H1 (cell line): ENCODE measurements around the gene TRPT1. TPM values are rescaled to one million over a fixed set of nuclear protein-coding genes. Genes with fewer than 3 reads are reported as not detected.
A peak's percentile ranks its signal among the peaks of the same experiment; 100 is the strongest.

Experiments
- CTCF ChIA-PET: fragments of 300-600 bp; sonication (Branson Sonifier 250); formaldehyde crosslinking; loops from one replicate; lab custom pipeline; 2021; ENCODE audit not compliant: partially characterized antibody; lab: Charles Lee
- POLR2A ChIA-PET: fragments of 300-600 bp; sonication (Branson Sonifier 250); formaldehyde crosslinking; loops from one replicate; lab custom pipeline; 2021; ENCODE audit warnings: inconsistent platforms; ENCODE audit not compliant: partially characterized antibody; lab: Charles Lee
- DNase-seq, 2 experiments: peaks; one replicate each; pipeline versions ENCODE4 v3.0.0 to v3.0.0-alpha.2; 2010 to 2022; ENCODE audit warnings: low spot score in 2 of 2, low read depth in 1 of 2, mixed read lengths in 1 of 2
- FAIRE-seq: peaks from 2 replicates; lab custom pipeline; 2011; peaks lifted over from hg19 to GRCh38; lab: Jason Lieb, UNC
- H2AFZ ChIP-seq: 2 replicates; pipeline ENCODE4 v1.8.1; 2012; ENCODE audit warnings: low read length, inconsistent platforms
- H2AK5ac ChIP-seq: 2 replicates; pipeline ENCODE4 v1.6.1; 2013; ENCODE audit warnings: low read depth, low read length
- H2BK120ac ChIP-seq: replicated peaks from 2 replicates; pipeline ENCODE3; 2013; ENCODE audit warnings: low read depth, low read length, inconsistent platforms
- H2BK12ac ChIP-seq: 2 replicates; pipeline ENCODE4 v1.6.1; 2013; ENCODE audit warnings: low read depth, low read length
- H2BK15ac ChIP-seq: 2 replicates; pipeline ENCODE4 v1.6.1; 2013; ENCODE audit warnings: low read length
- H2BK20ac ChIP-seq: 2 replicates; pipeline ENCODE4 v1.6.1; 2013; ENCODE audit warnings: low read length
- H2BK5ac ChIP-seq: 2 replicates; pipeline ENCODE4 v1.6.1; 2013; ENCODE audit warnings: low read depth, low read length
- H3K14ac ChIP-seq: 2 replicates; pipeline ENCODE4 v1.6.1; 2013; ENCODE audit warnings: inconsistent platforms; ENCODE audit not compliant: insufficient read length
- H3K18ac ChIP-seq: 2 replicates; pipeline ENCODE4 v1.6.1; 2013; ENCODE audit warnings: low read length; ENCODE audit errors: extremely low read depth
- H3K23ac ChIP-seq: 2 replicates; pipeline ENCODE4 v1.6.1; 2013; ENCODE audit warnings: inconsistent platforms; ENCODE audit not compliant: insufficient read length
- H3K23me2 ChIP-seq: 2 replicates; pipeline ENCODE4 v1.6.1; 2013; ENCODE audit warnings: low read depth, low read length
- H3K27ac ChIP-seq: 2 replicates; pipeline ENCODE4 v1.6.1; 2011; ENCODE audit warnings: low read depth, low read length, inconsistent platforms
- H3K27me3 ChIP-seq, 4 experiments: replicated peaks in 1 of 4; 1 replicate in 1 of 4; 2 replicates in 3 of 4; pipeline versions ENCODE4 v1.6.1 to v1.8.1; 2011 to 2013; ENCODE audit warnings: low read length in 3 of 4, mild to moderate bottlenecking in 3 of 4, inconsistent platforms in 2 of 4, mixed read lengths in 2 of 4, moderate library complexity in 1 of 4; ENCODE audit not compliant: control insufficient read depth in 3 of 4, insufficient read depth in 3 of 4; ENCODE audit errors: extremely low read depth in 1 of 4
- H3K36me3 ChIP-seq, 4 experiments: 2 replicates each; pipeline versions ENCODE4 v1.6.1 to v1.8.1; 2011 to 2013; ENCODE audit warnings: mild to moderate bottlenecking in 4 of 4, low read length in 3 of 4, moderate library complexity in 2 of 4, control low read depth in 1 of 4, inconsistent platforms in 1 of 4; ENCODE audit not compliant: insufficient read depth in 4 of 4, control insufficient read depth in 2 of 4
- H3K4ac ChIP-seq: replicated peaks from 2 replicates; pipeline ENCODE3; 2013; ENCODE audit warnings: low read length, low read depth, mixed read lengths, inconsistent platforms; ENCODE audit not compliant: insufficient read length
- H3K4me1 ChIP-seq, 4 experiments: replicated peaks in 1 of 4; 1 replicate in 1 of 4; 2 replicates in 3 of 4; pipeline versions ENCODE4 v1.6.1 to v1.8.1; 2011 to 2013; ENCODE audit warnings: low read length in 3 of 4, inconsistent platforms in 2 of 4, mixed read lengths in 1 of 4; ENCODE audit not compliant: insufficient read depth in 4 of 4, control insufficient read depth in 3 of 4
- H3K4me2 ChIP-seq, 2 experiments: 2 replicates each; pipeline versions ENCODE4 v1.6.1 to v1.8.1; 2011 to 2013; ENCODE audit warnings: low read depth in 2 of 2, low read length in 2 of 2, control low read depth in 1 of 2, inconsistent platforms in 1 of 2, mild to moderate bottlenecking in 1 of 2; ENCODE audit not compliant: insufficient read depth in 1 of 2
- H3K4me3 ChIP-seq, 4 experiments: fragments of 200-600, 300-600 bp in 1 of 4; sonication (generic), shearing (Covaris generic), sonication (Bioruptor Twin) in 1 of 4; 2 replicates each; pipeline versions ENCODE4 v1.5.1 to v1.8.1; 2011 to 2016; ENCODE audit warnings: low read length in 4 of 4, low read depth in 3 of 4, control low read depth in 2 of 4, inconsistent platforms in 2 of 4, mild to moderate bottlenecking in 2 of 4, mixed read lengths in 1 of 4, moderate library complexity in 1 of 4; ENCODE audit not compliant: insufficient read depth in 2 of 4; ENCODE audit errors: extremely low read depth in 1 of 4
- H3K56ac ChIP-seq: replicated peaks from 2 replicates; pipeline ENCODE3; 2013; ENCODE audit warnings: low read depth, mild to moderate bottlenecking, mixed read lengths, low read length, inconsistent platforms; ENCODE audit not compliant: insufficient read length
- H3K79me1 ChIP-seq: 2 replicates; pipeline ENCODE4 v1.6.1; 2013; ENCODE audit warnings: low read depth, low read length, control low read depth
- H3K79me2 ChIP-seq, 2 experiments: 2 replicates each; pipeline versions ENCODE4 v1.6.1 to v1.8.1; 2012 to 2013; ENCODE audit warnings: low read length in 2 of 2, mild to moderate bottlenecking in 2 of 2, inconsistent platforms in 1 of 2; ENCODE audit not compliant: insufficient read depth in 2 of 2, control insufficient read depth in 1 of 2
- H3K9ac ChIP-seq, 4 experiments: replicated peaks in 1 of 4; 1 replicate in 1 of 4; 2 replicates in 3 of 4; pipeline versions ENCODE4 v1.6.1 to v1.8.1; 2011 to 2013; ENCODE audit warnings: low read depth in 3 of 4, low read length in 3 of 4, control low read depth in 2 of 4, mild to moderate bottlenecking in 2 of 4, moderate library complexity in 2 of 4, inconsistent platforms in 1 of 4; ENCODE audit errors: extremely low read depth in 1 of 4
- H3K9me3 ChIP-seq, 2 experiments: 2 replicates each; pipeline versions ENCODE4 v1.6.1 to v1.8.1; 2012 to 2013; ENCODE audit warnings: mild to moderate bottlenecking in 2 of 2, moderate library complexity in 2 of 2, control low read depth in 1 of 2, inconsistent platforms in 1 of 2, low read depth in 1 of 2, low read length in 1 of 2, mixed read lengths in 1 of 2; ENCODE audit not compliant: insufficient read depth in 2 of 2
- H4K20me1 ChIP-seq, 2 experiments: replicated peaks in 1 of 2; 2 replicates each; pipeline versions ENCODE3 to v1.8.1; 2011 to 2013; ENCODE audit warnings: inconsistent platforms in 2 of 2, low read length in 2 of 2, mild to moderate bottlenecking in 1 of 2; ENCODE audit not compliant: insufficient read depth in 2 of 2, control insufficient read depth in 1 of 2
- H4K5ac ChIP-seq: 2 replicates; pipeline ENCODE4 v1.6.1; 2013; ENCODE audit warnings: low read length, low read depth, mixed read lengths, inconsistent platforms; ENCODE audit not compliant: insufficient read length
- H4K8ac ChIP-seq: 2 replicates; pipeline ENCODE4 v1.8.0; 2013; ENCODE audit warnings: mild to moderate bottlenecking, moderate library complexity, low read length, inconsistent platforms; ENCODE audit not compliant: insufficient read depth; ENCODE audit errors: extremely low read depth
- H4K91ac ChIP-seq: replicated peaks from 2 replicates; pipeline ENCODE3; 2013; ENCODE audit warnings: low read length, mixed read lengths, inconsistent platforms; ENCODE audit not compliant: insufficient read length
- CREB1 ChIP-seq: IDR thresholded peaks from 2 replicates; pipeline ENCODE4 v1.6.1; 2012; ENCODE audit warnings: inconsistent platforms
- EGR1 ChIP-seq: IDR thresholded peaks from 2 replicates; pipeline ENCODE4 v1.6.1; 2011; ENCODE audit warnings: low read depth, low read length, borderline replicate concordance
- EZH2 ChIP-seq: fragments of 200-600 bp; sonication (generic); IDR thresholded peaks from 2 replicates; pipeline ENCODE4 v1.7.1; 2012; ENCODE audit warnings: low read depth, mild to moderate bottlenecking, moderate library complexity, low read length, inconsistent platforms; ENCODE audit not compliant: severe bottlenecking
- KDM4A ChIP-seq: IDR thresholded peaks from one replicate; pipeline ENCODE4 v1.7.1; 2012; ENCODE audit warnings: low read depth, mild to moderate bottlenecking, moderate library complexity, low read length, inconsistent platforms; ENCODE audit not compliant: severe bottlenecking
- POU5F1 ChIP-seq: IDR thresholded peaks from 2 replicates; pipeline ENCODE4 v1.6.1; 2011; ENCODE audit warnings: low read depth, mild to moderate bottlenecking, low read length, moderate library complexity
- WGBS, 2 experiments: shearing (Covaris generic) in 1 of 2; methylation state at CpG; one replicate each; pipeline versions ENCODE4 v1.1.6 to v1.1.7; 2013 to 2015; ENCODE audit warnings: low lambda C conversion rate in 2 of 2, mixed read lengths in 2 of 2, inconsistent platforms in 1 of 2, low coverage in 1 of 2, missing lambda C conversion rate in 1 of 2; ENCODE audit not compliant: insufficient replicate concordance in 2 of 2, insufficient coverage in 1 of 2, insufficient read length in 1 of 2; ENCODE audit errors: extremely low coverage in 1 of 2, missing lambda C conversion rate in 1 of 2; 5-methylcytosine and 5-hydroxymethylcytosine counted together
- polyA plus RNA-seq, 7 experiments: library from polyadenylated mRNA; depleted of rRNA in 3 of 7; stranded (reverse) in 5 of 7; unstranded in 2 of 7; fragments of >200 nt in 5 of 7; fragments of 200-250 nt in 2 of 7; gene quantifications; 1 replicate in 5 of 7; 2 replicates in 1 of 7; 4 replicates in 1 of 7; pipeline versions ENCODE4 v1.2.1 to v1.2.3, GENCODE V29; 2011 to 2013; ENCODE audit warnings: missing spikeins in 2 of 7, mixed read lengths in 2 of 7
- total RNA-seq: library from RNA; stranded (reverse); fragmentation: NEBNext Ultra II Directional; extraction: Animal tissue kit (Norgen Biotek cat#: 25700); gene quantifications from 2 replicates; pipeline ENCODE4 v1.2.1, GENCODE V29; 2021
- TF ChIP-seq, protein P1 (sequence below): IDR thresholded peaks from 2 replicates; pipeline ENCODE4 v1.6.1; 2011; ENCODE audit warnings: low read depth, mild to moderate bottlenecking, low read length; ENCODE audit not compliant: insufficient read depth
- TF ChIP-seq, protein P2 (sequence below): IDR thresholded peaks from 2 replicates; pipeline ENCODE4 v1.6.1; 2012; ENCODE audit warnings: inconsistent platforms

TRPT1 gene
- total and polyA plus RNA-seq, 2 of the 8 experiments (the other 6 are each of a cell fraction or from before 2014, with no cell fraction given): 34.5 to 74.6 TPM

DNA sequence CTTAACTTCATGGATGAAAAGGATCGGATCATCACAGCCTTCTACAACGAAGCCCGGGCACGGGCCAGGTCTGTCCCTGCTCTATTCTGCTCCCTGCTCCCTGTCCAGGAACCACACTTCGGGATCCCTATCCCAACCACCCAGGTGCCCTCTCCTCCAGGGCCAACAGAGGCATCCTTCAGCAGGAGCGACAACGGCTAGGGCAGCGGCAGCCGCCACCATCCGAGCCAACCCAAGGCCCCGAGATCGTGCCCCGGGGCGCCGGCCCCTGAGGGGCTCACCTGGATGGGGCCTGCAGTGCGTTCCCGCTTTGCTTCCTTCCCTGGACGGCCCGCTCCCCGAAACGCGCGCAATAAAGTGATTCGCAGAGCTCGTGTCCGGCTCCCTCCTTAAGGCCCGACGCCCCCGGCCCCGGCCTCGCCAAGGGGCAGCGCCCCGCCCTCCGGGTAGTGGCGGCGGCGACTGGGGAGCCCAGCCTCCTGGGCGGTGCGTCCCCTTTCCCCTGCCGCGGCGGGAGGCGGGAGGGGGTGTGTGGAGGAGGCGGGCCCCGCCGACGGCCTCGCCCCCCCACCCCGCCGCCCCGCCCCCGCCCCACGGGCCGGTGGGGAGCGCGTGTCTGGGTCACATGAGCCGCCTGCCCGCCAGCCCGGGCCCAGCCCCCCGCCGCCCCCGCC is 8.1 kb upstream of the TRPT1 start, which contains the start of gene VEGFB:
VEGFB (plus strand) TSS at position 672 of the 674 bp plus-strand sequence. CDS start 250 bp downstream, outside the sequence.
- FAIRE-seq: no peak
- Histone ChIP-seq H2BK120ac (no peak within 1 kb of the TSS), H3K4me1 (peaks cover 0 to 19% (median 6%) of the 10 kb centered on the region in 4 experiments; a peak in 6 of 7 replicates), H3K56ac (no peak within 1 kb of the TSS), H2AK5ac (no peak within 1 kb of the TSS; the same call in 1 of the 2 replicates), H3K36me3 (peaks cover 0 to 5% (median 1%) of the 10 kb centered on the region in 4 experiments; a peak in 1 of 8 replicates), H2BK20ac (no peak within 1 kb of the TSS), H2AFZ (no peak within 1 kb of the TSS), H3K23me2 (peaks cover 15% of the 10 kb centered on the region), H4K8ac (peak within 1 kb of the TSS; percentile 83; the same call in 1 of the 2 replicates), H3K9me3 (no peaks in the 10 kb centered on the region), H3K79me1 (no peaks in the 10 kb centered on the region; the same call in 1 of the 2 replicates), H3K4ac (no peak within 1 kb of the TSS), H3K18ac (peak within 1 kb of the TSS; percentile 19; the same call in 1 of the 2 replicates), H3K79me2 (no peaks in the 10 kb centered on the region), H3K23ac (no peak within 1 kb of the TSS), H4K91ac (no peak within 1 kb of the TSS), H2BK15ac (no peak within 1 kb of the TSS), H2BK5ac (no peak within 1 kb of the TSS), H3K4me2 (peak within 1 kb of the TSS; percentile 80 to 87), H3K4me3 (peak within 1 kb of the TSS; percentile 46 to 70 (median 56)), H3K27ac (no peak within 1 kb of the TSS), H3K9ac (peak within 1 kb of the TSS in 1 of 4 experiments; percentile 34; a peak in 2 of 7 replicates), H3K27me3 (peaks cover 0 to 12% (median 6%) of the 10 kb centered on the region in 4 experiments; a peak in 4 of 7 replicates), H3K14ac (no peak within 1 kb of the TSS), H4K20me1 (peaks cover 0 to 6% of the 10 kb centered on the region in 2 experiments), H4K5ac (no peak within 1 kb of the TSS), H2BK12ac (no peak within 1 kb of the TSS)
- ChIA-PET CTCF (interaction anchor here (0.6 to 8.6 kb wide), 9 partner anchors 14 to 610 kb away, joined by 3 to 51 read pairs (median 4); partner anchors contain the start of genes FERMT3 and PLCB3), POLR2A (interaction anchor here (1.5 to 11.9 kb wide), 7 partner anchors 10 to 48 kb away, joined by 4 to 190 read pairs (median 5); partner anchors contain the start of genes FKBP2, PLCB3, PPP1R14B and STIP1)
- WGBS, 2 experiments: 13% methylated on average over 16 of the region's 62 CpGs; no CpG with 5 or more reads in 1 of the 2 experiments
- TF ChIP-seq, protein P1, sequence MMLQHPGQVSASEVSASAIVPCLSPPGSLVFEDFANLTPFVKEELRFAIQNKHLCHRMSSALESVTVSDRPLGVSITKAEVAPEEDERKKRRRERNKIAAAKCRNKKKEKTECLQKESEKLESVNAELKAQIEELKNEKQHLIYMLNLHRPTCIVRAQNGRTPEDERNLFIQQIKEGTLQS: no peak
- TF ChIP-seq, protein P2, sequence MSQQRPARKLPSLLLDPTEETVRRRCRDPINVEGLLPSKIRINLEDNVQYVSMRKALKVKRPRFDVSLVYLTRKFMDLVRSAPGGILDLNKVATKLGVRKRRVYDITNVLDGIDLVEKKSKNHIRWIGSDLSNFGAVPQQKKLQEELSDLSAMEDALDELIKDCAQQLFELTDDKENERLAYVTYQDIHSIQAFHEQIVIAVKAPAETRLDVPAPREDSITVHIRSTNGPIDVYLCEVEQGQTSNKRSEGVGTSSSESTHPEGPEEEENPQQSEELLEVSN: peak; percentile 34; the same call in 1 of the 2 replicates
- TF ChIP-seq EGR1 (peak; percentile 8; the same call in 1 of the 2 replicates), CREB1 (0 out of 2 replicates have a peak, but pooled peaks have one; percentile 6), EZH2 (peak; percentile 3), POU5F1 (no peak), KDM4A (peak; percentile 63)
- DNase-seq: peak in 1 of 2 experiments; percentile 75
